K562 (cell line): ENCODE data around the gene LGI4. TPM values are rescaled to one million over a fixed set of nuclear protein-coding genes. Genes with fewer than 3 reads are reported as not detected.

Source experiments
- CBX1 ChIP-seq: sonication (generic); IDR thresholded peaks from 2 replicates; pipeline ENCODE4 v1.6.1; 2016; ENCODE audit warnings: antibody characterized with exemption, low read depth, mild to moderate bottlenecking
- ESRRB ChIP-seq: fragments of 250-450 bp; sonication (Bioruptor Pico); IDR thresholded peaks from 2 replicates; pipeline ENCODE4 v1.5.0; 2020; ENCODE audit warnings: mild to moderate bottlenecking, moderate library complexity, borderline replicate concordance
- HDAC8 ChIP-seq: fragments of 450-650 bp; IDR thresholded peaks from 2 replicates; pipeline ENCODE4 v1.6.1; 2016; ENCODE audit warnings: mild to moderate bottlenecking, missing genetic modification characterization, moderate library complexity, missing compliant biosample characterization
- HEY1 ChIP-seq: fragments of 250-450 bp; sonication (Bioruptor Pico); IDR thresholded peaks from 2 replicates; pipeline ENCODE4 v1.5.0; 2020; ENCODE audit warnings: mild to moderate bottlenecking, moderate library complexity, borderline replicate concordance
- ILF3 ChIP-seq: fragments of 450-650 bp; IDR thresholded peaks from 2 replicates; pipeline ENCODE4 v1.6.1; 2018; ENCODE audit warnings: antibody characterized with exemption, mild to moderate bottlenecking, moderate library complexity, borderline replicate concordance
- IRF1 ChIP-seq: sonication (generic); formaldehyde crosslinking; IDR thresholded peaks from 2 replicates; pipeline ENCODE4 v1.8.0; 2022; ENCODE audit warnings: missing genetic modification reagents, mild to moderate bottlenecking, borderline replicate concordance
- LARP7 ChIP-seq: fragments of 450-650 bp; IDR thresholded peaks from 2 replicates; pipeline ENCODE4 v1.6.1; 2016
- LCOR ChIP-seq: sonication (generic); formaldehyde crosslinking; IDR thresholded peaks from 2 replicates; pipeline ENCODE4 v1.8.0; 2022; ENCODE audit warnings: mild to moderate bottlenecking, missing genetic modification reagents
- MEF2A ChIP-seq: IDR thresholded peaks from 2 replicates; pipeline ENCODE4 v1.6.1; 2011; ENCODE audit warnings: low read depth, mild to moderate bottlenecking, low read length, moderate library complexity; ENCODE audit not compliant: control insufficient read depth
- MTA1 ChIP-seq: fragments of 450-650 bp; IDR thresholded peaks from 2 replicates; pipeline ENCODE4 v1.6.1; 2017; ENCODE audit warnings: borderline replicate concordance
- NCOA2 ChIP-seq, 2 experiments: fragments of 450-650 bp; IDR thresholded peaks; 2 replicates each; pipeline ENCODE4 v1.6.1; 2018; ENCODE audit warnings: mild to moderate bottlenecking in 2 of 2, moderate library complexity in 1 of 2; ENCODE audit not compliant: partially characterized antibody in 2 of 2
- NCOR1 ChIP-seq: fragments of 450-650 bp; IDR thresholded peaks from 2 replicates; pipeline ENCODE4 v1.6.1; 2016; ENCODE audit warnings: mild to moderate bottlenecking, moderate library complexity
- PCBP1 ChIP-seq: fragments of 200-400 bp; formaldehyde crosslinking; IDR thresholded peaks from 2 replicates; pipeline ENCODE4 v1.6.1; 2018; ENCODE audit warnings: mild to moderate bottlenecking, low read depth, low read length; ENCODE audit not compliant: poor library complexity, severe bottlenecking
- PTRF ChIP-seq: fragments of 450-650 bp; IDR thresholded peaks from 2 replicates; pipeline ENCODE4 v1.6.1; 2016; ENCODE audit warnings: mild to moderate bottlenecking, missing genetic modification characterization, missing compliant biosample characterization
- PTTG1 ChIP-seq: fragments of 450-650 bp; IDR thresholded peaks from 2 replicates; pipeline ENCODE4 v1.6.1; 2016; ENCODE audit warnings: low read depth, mild to moderate bottlenecking, missing genetic modification characterization, missing compliant biosample characterization
- SIX5 ChIP-seq, 2 experiments: IDR thresholded peaks; 2 replicates each; pipeline ENCODE4 v1.6.1; 2011; ENCODE audit warnings: low read length in 2 of 2, borderline replicate concordance in 1 of 2, low read depth in 1 of 2, mild to moderate bottlenecking in 1 of 2, moderate library complexity in 1 of 2; ENCODE audit not compliant: insufficient read depth in 1 of 2
- STAG1 ChIP-seq: sonication (generic); formaldehyde crosslinking; IDR thresholded peaks from 2 replicates; pipeline ENCODE4 v1.5.0; 2020; ENCODE audit warnings: missing genetic modification reagents, borderline replicate concordance
- TARDBP ChIP-seq: fragments of 450-650 bp; IDR thresholded peaks from 2 replicates; pipeline ENCODE4 v1.6.1; 2016
- TOE1 ChIP-seq, 2 experiments: fragments of 450-650 bp in 1 of 2; sonication (generic) in 1 of 2; formaldehyde crosslinking in 1 of 2; IDR thresholded peaks; 2 replicates each; pipeline versions ENCODE4 v1.7.1 to v1.8.0; 2016 to 2022; ENCODE audit warnings: borderline replicate concordance in 2 of 2, mild to moderate bottlenecking in 2 of 2, antibody characterized with exemption in 1 of 2, inconsistent platforms in 1 of 2, low read depth in 1 of 2, missing genetic modification reagents in 1 of 2, moderate library complexity in 1 of 2
- U2AF2 ChIP-seq: fragments of 200-400 bp; formaldehyde crosslinking; optimal IDR thresholded peaks from 2 replicates; pipeline ENCODE3; 2017; ENCODE audit warnings: low read depth, mild to moderate bottlenecking, low read length
- ZNF133 ChIP-seq: fragments of 250-450 bp; sonication (Bioruptor Pico); IDR thresholded peaks from 2 replicates; pipeline ENCODE4 v1.4.0; 2020; ENCODE audit warnings: mild to moderate bottlenecking
- ZNF174 ChIP-seq: fragments of 250-450 bp; sonication (Bioruptor Pico); IDR thresholded peaks from 2 replicates; pipeline ENCODE4 v1.4.0; 2020; ENCODE audit warnings: mild to moderate bottlenecking
- ZNF583 ChIP-seq: fragments of 250-450 bp; sonication (Bioruptor Pico); IDR thresholded peaks from 2 replicates; pipeline ENCODE4 v1.4.0; 2020
- ZNF695 ChIP-seq: fragments of 450-650 bp; formaldehyde crosslinking; IDR thresholded peaks from 2 replicates; pipeline ENCODE4 v1.4.0; 2020; ENCODE audit warnings: mild to moderate bottlenecking, moderate library complexity
- polyA plus RNA-seq, 8 experiments: library from polyadenylated mRNA; depleted of rRNA in 4 of 8; stranded (reverse) in 5 of 8; unstranded in 3 of 8; fragments of >200 nt; fragmentation: Nextera tagmentation in 2 of 8; fragmentation: Illumina TruSeq in 1 of 8; extraction: Ambion mirVana in 2 of 8; extraction: Trizol in 1 of 8; gene quantifications; 2 replicates each; pipeline versions ENCODE4 v1.2.1 to v1.2.3, GENCODE V29; 2011 to 2014; ENCODE audit warnings: inconsistent platforms in 1 of 8, missing spikeins in 1 of 8
- total RNA-seq, 7 experiments: library from RNA; depleted of rRNA in 6 of 7; stranded (reverse); fragments of >200 nt in 6 of 7; fragmentation: Illumina TruSeq in 2 of 7; extraction: Trizol in 2 of 7; gene quantifications; 2 replicates each; pipeline versions ENCODE4 v1.2.1 to v1.2.3, GENCODE V29; 2011 to 2021; ENCODE audit warnings: low replicate concordance in 1 of 7
- TF ChIP-seq, protein P1 (sequence below): fragments of 450-650 bp; formaldehyde crosslinking; IDR thresholded peaks from 2 replicates; pipeline ENCODE4 v1.4.0; 2022; ENCODE audit warnings: missing genetic modification characterization
- TF ChIP-seq, protein P2 (sequence below): IDR thresholded peaks from 2 replicates; pipeline ENCODE4 v1.6.1; 2014; ENCODE audit warnings: antibody characterized with exemption

LGI4 gene
- total and polyA plus RNA-seq, 9 of the 15 experiments (the other 6 are each of a cell fraction or from before 2014, with no cell fraction given) = 0.14 to 0.30 (median 0.24) TPM; not detected in 4

- TF ChIP-seq NCOR1 (no peak), U2AF2 (no peak), CBX1 (no peak), MTA1 (0 out of 2 replicates have a peak, but pooled peaks have one; percentile 35), ESRRB (no peak), ZNF133 (0 out of 2 replicates have a peak, but pooled peaks have one; percentile 72), PCBP1 (no peak), ZNF583 (CRISPR knock-in tag) (peak; percentile 97), LCOR (CRISPR knock-in tag) (no peak), HEY1 (CRISPR knock-in tag) (no peak), NCOA2 (IDR thresholded peaks at IDR 0.05; ENCODE audit: partially characterized antibody in 2 of 2) (no peak), TARDBP (no peak), LARP7 (no peak), ILF3 (no peak), PTTG1 (tag) (peak; percentile 94), TOE1 (IDR thresholded peaks at IDR 0.05; ENCODE audit: borderline replicate concordance) (no peak), TOE1 (CRISPR knock-in tag; IDR thresholded peaks at IDR 0.05; ENCODE audit: borderline replicate concordance, low read depth) (no peak), IRF1 (no peak), SIX5 (IDR thresholded peaks at IDR 0.05; ENCODE audit: borderline replicate concordance in 1 of 2, insufficient read depth in 1 of 2, low read depth in 1 of 2, low read length in 2 of 2) (no peak; a peak in 1 of 4 replicates), PTRF (tag) (peak; percentile 94), ZNF695 (CRISPR knock-in tag) (0 out of 2 replicates have a peak, but pooled peaks have one; percentile 28), MEF2A (no peak), HDAC8 (tag) (peak; percentile 82; the same call in 1 of the 2 replicates), STAG1 (no peak), ZNF174 (peak; percentile 56; the same call in 1 of the 2 replicates)
- TF ChIP-seq, protein P1, sequence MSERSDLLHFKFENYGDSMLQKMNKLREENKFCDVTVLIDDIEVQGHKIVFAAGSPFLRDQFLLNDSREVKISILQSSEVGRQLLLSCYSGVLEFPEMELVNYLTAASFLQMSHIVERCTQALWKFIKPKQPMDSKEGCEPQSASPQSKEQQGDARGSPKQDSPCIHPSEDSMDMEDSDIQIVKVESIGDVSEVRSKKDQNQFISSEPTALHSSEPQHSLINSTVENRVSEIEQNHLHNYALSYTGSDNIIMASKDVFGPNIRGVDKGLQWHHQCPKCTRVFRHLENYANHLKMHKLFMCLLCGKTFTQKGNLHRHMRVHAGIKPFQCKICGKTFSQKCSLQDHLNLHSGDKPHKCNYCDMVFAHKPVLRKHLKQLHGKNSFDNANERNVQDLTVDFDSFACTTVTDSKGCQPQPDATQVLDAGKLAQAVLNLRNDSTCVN = no peak
- TF ChIP-seq, protein P2, sequence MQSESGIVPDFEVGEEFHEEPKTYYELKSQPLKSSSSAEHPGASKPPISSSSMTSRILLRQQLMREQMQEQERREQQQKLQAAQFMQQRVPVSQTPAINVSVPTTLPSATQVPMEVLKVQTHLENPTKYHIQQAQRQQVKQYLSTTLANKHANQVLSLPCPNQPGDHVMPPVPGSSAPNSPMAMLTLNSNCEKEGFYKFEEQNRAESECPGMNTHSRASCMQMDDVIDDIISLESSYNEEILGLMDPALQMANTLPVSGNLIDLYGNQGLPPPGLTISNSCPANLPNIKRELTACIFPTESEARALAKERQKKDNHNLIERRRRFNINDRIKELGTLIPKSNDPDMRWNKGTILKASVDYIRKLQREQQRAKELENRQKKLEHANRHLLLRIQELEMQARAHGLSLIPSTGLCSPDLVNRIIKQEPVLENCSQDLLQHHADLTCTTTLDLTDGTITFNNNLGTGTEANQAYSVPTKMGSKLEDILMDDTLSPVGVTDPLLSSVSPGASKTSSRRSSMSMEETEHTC = no peak
These were observed 30.6 kb upstream of the LGI4 start (continued) for GRCh38 chr19:35165200-35166058.
